ENCODE data around the gene DGCR6L.

GRCh38 chr22:20316217-20316843 lies 3.5 kb downstream of the DGCR6L start:
- TF ChIP-seq TEAD4 (IDR thresholded peaks at IDR 0.05) (no peak), EP300 (IDR thresholded peaks at IDR 0.05; ENCODE audit: borderline replicate concordance) (no peak), REST (IDR thresholded peaks at IDR 0.05; ENCODE audit: low read depth) (no peak), TAF1 (IDR thresholded peaks at IDR 0.05; ENCODE audit: low read depth) (no peak), ZBTB7A (IDR thresholded peaks at IDR 0.05; ENCODE audit: low read depth) (no peak), YY1 (IDR thresholded peaks at IDR 0.05; ENCODE audit: low read depth) (no peak), MAX (IDR thresholded peaks at IDR 0.05) (no peak), CREB1 (IDR thresholded peaks at IDR 0.05; ENCODE audit: low read depth) (no peak), RAD21 (IDR thresholded peaks at IDR 0.05; ENCODE audit: low read depth) (no peak), EGR1 (IDR thresholded peaks at IDR 0.05) (no peak), TCF12 (IDR thresholded peaks at IDR 0.05; ENCODE audit: low read depth) (no peak)
